Activated naive CD8-positive, alpha-beta T cell (primary cell): ENCODE results near the gene CCL21.
"Not testable (repeated sequence)": the region's sequence is repeated elsewhere in the genome, so short reads cannot be mapped to it uniquely, and the experiment has no call there.

Source experiments
- H3K27ac Mint-ChIP-seq: one replicate; pipeline ENCODE4 v1.8.0; 2021; ENCODE audit warnings: mixed read lengths
- H3K27me3 Mint-ChIP-seq: one replicate; pipeline ENCODE4 v1.8.0; 2021; ENCODE audit warnings: mixed read lengths
- H3K36me3 Mint-ChIP-seq: one replicate; pipeline ENCODE4 v1.8.0; 2021; ENCODE audit warnings: mixed read lengths
- H3K4me1 Mint-ChIP-seq: one replicate; pipeline ENCODE4 v1.8.0; 2021; ENCODE audit warnings: low read depth, mixed read lengths
- H3K4me3 Mint-ChIP-seq: one replicate; pipeline ENCODE4 v1.8.0; 2021; ENCODE audit warnings: mild to moderate bottlenecking, mixed read lengths
- H3K9me3 Mint-ChIP-seq: one replicate; pipeline ENCODE4 v1.8.0; 2021; ENCODE audit warnings: low read depth, mixed read lengths

Gene CCL21

GRCh38 chr9:34710023-34710422 is at the start of gene CCL21:
CCL21 (minus strand) TSS chr9:34710136; CDS start chr9:34710066, 70 bp downstream.
- Mint-ChIP-seq H3K4me1 (no peaks in the 10 kb centered on the region), H3K27me3 (peaks cover 8% of the 10 kb centered on the region), H3K27ac (no peak within 1 kb of the TSS), H3K36me3 (no peaks in the 10 kb centered on the region), H3K9me3 (no peaks in the 10 kb centered on the region), H3K4me3 (no peak within 1 kb of the TSS)

- peaks cover 3% of the 10 kb centered on the region for H3K4me1 Mint-ChIP-seq
- H3K27ac Mint-ChIP-seq: no peak overlapping the region
- H3K4me3 Mint-ChIP-seq: no peak overlapping the region
- peaks cover 27% of the 10 kb centered on the region for H3K27me3 Mint-ChIP-seq
- H3K36me3 Mint-ChIP-seq: no peaks in the 10 kb centered on the region
- H3K9me3 Mint-ChIP-seq: no peaks in the 10 kb centered on the region
Observed at GRCh38 chr9:34759432-34760134, 49.6 kb upstream of the CCL21 start.

- not testable (repeated sequence) for H3K27ac Mint-ChIP-seq, H3K9me3 Mint-ChIP-seq, H3K36me3 Mint-ChIP-seq, H3K4me1 Mint-ChIP-seq, H3K4me3 Mint-ChIP-seq
- H3K27me3 Mint-ChIP-seq: peaks cover 45% of the 10 kb centered on the region
Observed at GRCh38 chr9:34750320-34750719, 40.4 kb upstream of the CCL21 start.

- H3K4me1 Mint-ChIP-seq: no peaks in the 10 kb centered on the region
- no peaks in the 10 kb centered on the region for H3K9me3 Mint-ChIP-seq
- H3K27ac Mint-ChIP-seq: no peak overlapping the region
- peaks cover 34% of the 10 kb centered on the region for H3K27me3 Mint-ChIP-seq
- peaks cover 3% of the 10 kb centered on the region for H3K36me3 Mint-ChIP-seq
- no peak overlapping the region for H3K4me3 Mint-ChIP-seq
Observed at GRCh38 chr9:34746526-34746925, 36.6 kb upstream of the CCL21 start.

GRCh38 chr9:34744295-34745221 is 34.6 kb upstream of the CCL21 start:
- H3K27me3 Mint-ChIP-seq: peaks cover 28% of the 10 kb centered on the region
- peaks cover 3% of the 10 kb centered on the region for H3K36me3 Mint-ChIP-seq
- H3K27ac Mint-ChIP-seq: no peak overlapping the region
- H3K4me1 Mint-ChIP-seq: no peaks in the 10 kb centered on the region
- H3K9me3 Mint-ChIP-seq: no peaks in the 10 kb centered on the region
- no peak overlapping the region for H3K4me3 Mint-ChIP-seq

- peaks cover 20% of the 10 kb centered on the region for H3K27me3 Mint-ChIP-seq
- no peaks in the 10 kb centered on the region for H3K4me1 Mint-ChIP-seq
- H3K4me3 Mint-ChIP-seq: no peak overlapping the region
- H3K9me3 Mint-ChIP-seq: no peaks in the 10 kb centered on the region
- no peak overlapping the region for H3K27ac Mint-ChIP-seq
- H3K36me3 Mint-ChIP-seq: peaks cover 3% of the 10 kb centered on the region
Observed at GRCh38 chr9:34742710-34743109, 32.8 kb upstream of the CCL21 start.

GRCh38 chr9:34741628-34742027 is 31.7 kb upstream of the CCL21 start:
- H3K4me3 Mint-ChIP-seq: no peak overlapping the region
- no peaks in the 10 kb centered on the region for H3K36me3 Mint-ChIP-seq
- H3K4me1 Mint-ChIP-seq: no peaks in the 10 kb centered on the region
- H3K27ac Mint-ChIP-seq: no peak overlapping the region
- no peaks in the 10 kb centered on the region for H3K9me3 Mint-ChIP-seq
- H3K27me3 Mint-ChIP-seq: peaks cover 13% of the 10 kb centered on the region

- not testable (repeated sequence) for H3K36me3 Mint-ChIP-seq, H3K4me3 Mint-ChIP-seq, H3K27me3 Mint-ChIP-seq, H3K4me1 Mint-ChIP-seq, H3K27ac Mint-ChIP-seq, H3K9me3 Mint-ChIP-seq
Observed at GRCh38 chr9:34740176-34740575, 30.2 kb upstream of the CCL21 start.

GRCh38 chr9:34737677-34738260 is 27.8 kb upstream of the CCL21 start:
- Mint-ChIP-seq H3K27ac (no peak overlapping the region), H3K36me3 (no peaks in the 10 kb centered on the region), H3K27me3 (peaks cover 9% of the 10 kb centered on the region), H3K4me3 (no peak overlapping the region), H3K9me3 (no peaks in the 10 kb centered on the region), H3K4me1 (no peaks in the 10 kb centered on the region)

- Mint-ChIP-seq H3K4me3 (no peak overlapping the region), H3K27me3 (peaks cover 5% of the 10 kb centered on the region), H3K36me3 (no peaks in the 10 kb centered on the region), H3K27ac (no peak overlapping the region), H3K9me3 (no peaks in the 10 kb centered on the region), H3K4me1 (no peaks in the 10 kb centered on the region)
Observed at GRCh38 chr9:34734720-34735119, 24.8 kb upstream of the CCL21 start.

- no peaks in the 10 kb centered on the region for H3K4me1 Mint-ChIP-seq
- no peak overlapping the region for H3K27ac Mint-ChIP-seq
Observed at GRCh38 chr9:34732886-34733285, 22.9 kb upstream of the CCL21 start.

GRCh38 chr9:34732478-34732877 is 22.5 kb upstream of the CCL21 start:
- H3K27me3 Mint-ChIP-seq: peaks cover 2% of the 10 kb centered on the region
- no peak overlapping the region for H3K27ac Mint-ChIP-seq
- H3K9me3 Mint-ChIP-seq: no peaks in the 10 kb centered on the region
- no peak overlapping the region for H3K4me3 Mint-ChIP-seq
- H3K36me3 Mint-ChIP-seq: no peaks in the 10 kb centered on the region
- H3K4me1 Mint-ChIP-seq: no peaks in the 10 kb centered on the region

More at GRCh38 chr9:34732886-34733285, 22.9 kb upstream of the CCL21 start:
- Mint-ChIP-seq H3K4me3 (no peak overlapping the region), H3K27me3 (peaks cover 2% of the 10 kb centered on the region), H3K36me3 (no peaks in the 10 kb centered on the region), H3K9me3 (no peaks in the 10 kb centered on the region)

- Mint-ChIP-seq H3K36me3 (no peaks in the 10 kb centered on the region), H3K4me1 (no peaks in the 10 kb centered on the region)
Observed at GRCh38 chr9:34723141-34723540, 13.2 kb upstream of the CCL21 start.

GRCh38 chr9:34719769-34720025 is 9.8 kb upstream of the CCL21 start:
- not testable (repeated sequence) for H3K4me1 Mint-ChIP-seq, H3K9me3 Mint-ChIP-seq, H3K36me3 Mint-ChIP-seq, H3K27ac Mint-ChIP-seq, H3K4me3 Mint-ChIP-seq, H3K27me3 Mint-ChIP-seq

More at GRCh38 chr9:34723141-34723540, 13.2 kb upstream of the CCL21 start:
- peaks cover 2% of the 10 kb centered on the region for H3K27me3 Mint-ChIP-seq
- H3K9me3 Mint-ChIP-seq: no peaks in the 10 kb centered on the region
- no peak overlapping the region for H3K27ac Mint-ChIP-seq
- no peak overlapping the region for H3K4me3 Mint-ChIP-seq

- no peak overlapping the region for H3K4me3 Mint-ChIP-seq
- H3K4me1 Mint-ChIP-seq: no peaks in the 10 kb centered on the region
- no peaks in the 10 kb centered on the region for H3K36me3 Mint-ChIP-seq
- peaks cover 5% of the 10 kb centered on the region for H3K27me3 Mint-ChIP-seq
- no peak overlapping the region for H3K27ac Mint-ChIP-seq
- no peaks in the 10 kb centered on the region for H3K9me3 Mint-ChIP-seq
Observed at GRCh38 chr9:34719021-34719768, 9.3 kb upstream of the CCL21 start.
